Measurements from ENCODE around the gene BBS12.

GRCh38 chr4:122793811-122794210, 61.3 kb downstream of the BBS12 start:
- TF ChIP-seq, protein P1, sequence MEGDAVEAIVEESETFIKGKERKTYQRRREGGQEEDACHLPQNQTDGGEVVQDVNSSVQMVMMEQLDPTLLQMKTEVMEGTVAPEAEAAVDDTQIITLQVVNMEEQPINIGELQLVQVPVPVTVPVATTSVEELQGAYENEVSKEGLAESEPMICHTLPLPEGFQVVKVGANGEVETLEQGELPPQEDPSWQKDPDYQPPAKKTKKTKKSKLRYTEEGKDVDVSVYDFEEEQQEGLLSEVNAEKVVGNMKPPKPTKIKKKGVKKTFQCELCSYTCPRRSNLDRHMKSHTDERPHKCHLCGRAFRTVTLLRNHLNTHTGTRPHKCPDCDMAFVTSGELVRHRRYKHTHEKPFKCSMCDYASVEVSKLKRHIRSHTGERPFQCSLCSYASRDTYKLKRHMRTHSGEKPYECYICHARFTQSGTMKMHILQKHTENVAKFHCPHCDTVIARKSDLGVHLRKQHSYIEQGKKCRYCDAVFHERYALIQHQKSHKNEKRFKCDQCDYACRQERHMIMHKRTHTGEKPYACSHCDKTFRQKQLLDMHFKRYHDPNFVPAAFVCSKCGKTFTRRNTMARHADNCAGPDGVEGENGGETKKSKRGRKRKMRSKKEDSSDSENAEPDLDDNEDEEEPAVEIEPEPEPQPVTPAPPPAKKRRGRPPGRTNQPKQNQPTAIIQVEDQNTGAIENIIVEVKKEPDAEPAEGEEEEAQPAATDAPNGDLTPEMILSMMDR (IDR thresholded peaks at IDR 0.05) = no peak
- TF ChIP-seq POLR2A (IDR thresholded peaks at IDR 0.05) = no peak
